RWPE2 (cell line): ENCODE measurements around the gene DYNC1I2.

Source experiments
- ATAC-seq: fragments of 200-7000 bp; cut with Tn5 transposase; 3 replicates; pipeline ENCODE4 v1.9.1; 2021; ENCODE audit warnings: low read depth
- DNase-seq: peaks from one replicate; pipeline ENCODE4 v3.0.0-alpha.2; 2020; ENCODE audit warnings: low spot score
- H3K27ac ChIP-seq: fragments of 450-650 bp; 2 replicates; pipeline ENCODE4 v1.5.1; 2017; ENCODE audit warnings: mild to moderate bottlenecking; ENCODE audit not compliant: poor library complexity, severe bottlenecking
- H3K27me3 ChIP-seq: fragments of 250-450 bp; sonication (Bioruptor Pico); 2 replicates; pipeline ENCODE4 v1.5.1; 2021; ENCODE audit warnings: mild to moderate bottlenecking, moderate library complexity; ENCODE audit not compliant: insufficient read depth, poor library complexity, severe bottlenecking
- H3K36me3 ChIP-seq: fragments of 250-450 bp; sonication (Bioruptor Pico); 2 replicates; pipeline ENCODE4 v1.5.1; 2020; ENCODE audit warnings: low read depth, mild to moderate bottlenecking, moderate library complexity
- H3K4me1 ChIP-seq: fragments of 250-450 bp; sonication (Bioruptor Pico); 2 replicates; pipeline ENCODE4 v1.5.1; 2021; ENCODE audit warnings: mild to moderate bottlenecking, moderate library complexity; ENCODE audit not compliant: insufficient read depth, poor library complexity, severe bottlenecking
- H3K4me3 ChIP-seq: fragments of 250-450 bp; sonication (Bioruptor Pico); 2 replicates; pipeline ENCODE4 v1.5.1; 2021; ENCODE audit warnings: mild to moderate bottlenecking, moderate library complexity; ENCODE audit not compliant: severe bottlenecking
- H3K9me3 ChIP-seq: fragments of 250-450 bp; sonication (Bioruptor Pico); 2 replicates; pipeline ENCODE4 v1.5.1; 2021; ENCODE audit warnings: mild to moderate bottlenecking, moderate library complexity; ENCODE audit not compliant: severe bottlenecking
- TF ChIP-seq, protein P1 (sequence below): fragments of 450-650 bp; IDR thresholded peaks from one replicate; pipeline ENCODE4 v1.5.1; 2017; ENCODE audit warnings: mild to moderate bottlenecking, moderate library complexity; ENCODE audit not compliant: poor library complexity, severe bottlenecking

The DYNC1I2 gene

DNA sequence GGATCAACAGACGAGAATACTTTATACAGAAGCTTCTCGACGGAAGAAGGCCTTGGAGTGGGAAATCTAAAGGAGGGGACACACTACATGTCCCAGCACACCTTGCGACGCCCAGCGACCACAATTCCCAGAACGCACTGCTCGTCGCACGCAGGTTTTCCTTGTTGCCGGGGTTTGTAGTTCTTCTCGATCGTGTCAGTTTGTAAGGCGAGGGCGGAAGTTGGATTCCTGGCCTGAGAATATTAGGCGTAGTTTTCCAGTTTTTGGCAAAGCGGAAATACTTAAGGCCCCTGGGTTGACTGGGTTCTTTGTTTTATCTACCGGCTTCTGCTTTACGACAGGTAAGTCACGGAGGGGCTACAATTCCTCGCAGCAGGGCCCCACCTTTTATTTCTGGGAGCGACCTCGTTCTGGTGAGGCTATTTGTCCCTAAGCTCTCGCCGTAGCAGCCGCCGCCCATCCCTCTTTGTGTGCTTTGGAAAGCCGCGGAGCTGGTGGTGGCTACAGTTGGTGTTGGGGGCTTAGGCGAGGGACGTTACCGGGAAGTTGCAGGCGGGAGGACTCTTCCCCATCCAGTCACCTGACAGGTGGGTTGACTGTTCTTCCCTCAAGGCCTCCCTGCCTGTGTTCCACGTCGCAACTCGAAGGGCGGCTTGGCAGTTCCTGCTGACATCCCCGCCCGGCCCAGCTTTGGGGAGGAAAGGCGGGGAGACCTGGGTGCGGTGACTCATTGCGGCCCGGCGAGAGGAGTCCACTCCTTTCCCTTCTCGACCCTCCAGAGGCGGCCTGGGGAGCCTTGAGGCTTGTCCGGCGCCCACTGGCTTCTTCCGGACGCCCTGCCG lies at the start of gene DYNC1I2:
Gene DYNC1I2 (plus strand): TSS at position 183 of the 842 bp plus-strand sequence. CDS start 2,687 bp downstream, outside the sequence.
- no peaks in the 10 kb centered on the region for H3K27me3 ChIP-seq
- no peaks in the 10 kb centered on the region for H3K9me3 ChIP-seq
- ATAC-seq, result peak; percentile 92
- DNase-seq, result peak; percentile 91
- H3K4me1 ChIP-seq, result peaks cover 4% of the 10 kb centered on the region
- H3K27ac ChIP-seq, result peak within 1 kb of the TSS; percentile 80
- TF ChIP-seq, protein P1, sequence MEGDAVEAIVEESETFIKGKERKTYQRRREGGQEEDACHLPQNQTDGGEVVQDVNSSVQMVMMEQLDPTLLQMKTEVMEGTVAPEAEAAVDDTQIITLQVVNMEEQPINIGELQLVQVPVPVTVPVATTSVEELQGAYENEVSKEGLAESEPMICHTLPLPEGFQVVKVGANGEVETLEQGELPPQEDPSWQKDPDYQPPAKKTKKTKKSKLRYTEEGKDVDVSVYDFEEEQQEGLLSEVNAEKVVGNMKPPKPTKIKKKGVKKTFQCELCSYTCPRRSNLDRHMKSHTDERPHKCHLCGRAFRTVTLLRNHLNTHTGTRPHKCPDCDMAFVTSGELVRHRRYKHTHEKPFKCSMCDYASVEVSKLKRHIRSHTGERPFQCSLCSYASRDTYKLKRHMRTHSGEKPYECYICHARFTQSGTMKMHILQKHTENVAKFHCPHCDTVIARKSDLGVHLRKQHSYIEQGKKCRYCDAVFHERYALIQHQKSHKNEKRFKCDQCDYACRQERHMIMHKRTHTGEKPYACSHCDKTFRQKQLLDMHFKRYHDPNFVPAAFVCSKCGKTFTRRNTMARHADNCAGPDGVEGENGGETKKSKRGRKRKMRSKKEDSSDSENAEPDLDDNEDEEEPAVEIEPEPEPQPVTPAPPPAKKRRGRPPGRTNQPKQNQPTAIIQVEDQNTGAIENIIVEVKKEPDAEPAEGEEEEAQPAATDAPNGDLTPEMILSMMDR, result no peak
- peaks cover 25% of the 10 kb centered on the region for H3K36me3 ChIP-seq
- H3K4me3 ChIP-seq, result peak within 1 kb of the TSS; percentile 83

DNA sequence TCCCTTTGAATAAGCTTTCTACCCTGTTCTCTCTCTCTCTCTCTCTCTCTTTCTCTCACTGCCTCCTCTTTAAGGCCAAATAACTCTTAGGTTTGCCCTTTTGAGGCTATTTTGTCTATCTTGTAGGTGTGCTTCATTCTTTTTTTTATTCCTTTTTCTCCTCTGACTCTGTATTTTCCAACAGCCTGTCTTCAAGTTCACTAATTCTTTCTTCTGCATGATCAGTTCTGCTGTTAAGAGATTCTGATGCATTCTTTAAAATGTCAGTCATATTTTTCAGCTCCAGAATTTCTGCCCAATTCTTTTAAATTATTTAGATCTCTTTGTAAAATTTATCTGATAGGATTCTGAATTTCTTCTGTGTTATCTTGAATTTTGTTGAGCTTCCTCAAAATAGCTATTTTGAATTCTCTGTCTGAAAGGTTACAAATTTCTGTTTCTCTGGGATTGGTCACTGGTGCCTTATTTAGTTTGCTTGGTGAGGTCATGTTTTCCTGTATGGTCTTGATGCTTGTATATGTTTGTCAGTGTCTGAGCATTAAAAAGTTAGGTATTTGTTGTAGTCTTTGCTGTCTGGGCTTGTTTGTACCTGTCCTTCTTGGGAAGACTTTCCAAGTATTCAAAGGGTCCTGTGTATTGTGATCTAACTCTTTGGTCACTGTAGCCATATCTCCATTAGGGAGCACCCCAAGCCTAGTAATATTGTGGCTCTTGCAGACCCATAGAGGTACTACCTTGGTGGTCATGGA lies 35.4 kb upstream of the DYNC1I2 start:
- H3K9me3 ChIP-seq, result peaks cover 4% of the 10 kb centered on the region
- ATAC-seq (no peak), DNase-seq (no peak)
- no peak overlapping the region for H3K27ac ChIP-seq
- H3K4me1 ChIP-seq, result no peaks in the 10 kb centered on the region
- H3K36me3 ChIP-seq, result no peaks in the 10 kb centered on the region
- no peak overlapping the region for H3K4me3 ChIP-seq
- H3K27me3 ChIP-seq, result no peaks in the 10 kb centered on the region
- TF ChIP-seq, protein P1, result no peak

DNA sequence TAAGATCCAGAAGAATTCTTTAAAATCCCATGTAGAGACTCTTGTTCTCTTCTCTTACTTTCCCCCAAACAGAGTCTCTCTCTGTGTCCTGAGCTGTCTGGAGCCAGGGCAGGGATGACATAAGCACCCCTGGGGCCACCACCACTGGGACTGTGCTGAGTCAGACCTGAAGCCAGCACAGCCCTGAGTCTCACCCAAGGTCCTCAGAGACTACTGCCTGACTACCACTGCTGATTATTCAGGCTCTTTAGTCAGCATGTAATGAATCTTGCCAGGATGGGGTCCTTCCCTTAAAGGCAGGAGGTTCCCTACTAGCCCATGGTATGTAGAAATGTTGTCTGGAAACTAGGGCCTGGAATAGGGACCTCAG lies 34.9 kb upstream of the DYNC1I2 start:
- DNase-seq (no peak), ATAC-seq (peak; percentile 53)
- no peak overlapping the region for H3K4me3 ChIP-seq
- TF ChIP-seq, protein P1, result no peak
- no peak overlapping the region for H3K27ac ChIP-seq
- no peaks in the 10 kb centered on the region for H3K4me1 ChIP-seq
- H3K27me3 ChIP-seq, result no peaks in the 10 kb centered on the region
- H3K36me3 ChIP-seq, result no peaks in the 10 kb centered on the region
- H3K9me3 ChIP-seq, result peaks cover 4% of the 10 kb centered on the region

DNA sequence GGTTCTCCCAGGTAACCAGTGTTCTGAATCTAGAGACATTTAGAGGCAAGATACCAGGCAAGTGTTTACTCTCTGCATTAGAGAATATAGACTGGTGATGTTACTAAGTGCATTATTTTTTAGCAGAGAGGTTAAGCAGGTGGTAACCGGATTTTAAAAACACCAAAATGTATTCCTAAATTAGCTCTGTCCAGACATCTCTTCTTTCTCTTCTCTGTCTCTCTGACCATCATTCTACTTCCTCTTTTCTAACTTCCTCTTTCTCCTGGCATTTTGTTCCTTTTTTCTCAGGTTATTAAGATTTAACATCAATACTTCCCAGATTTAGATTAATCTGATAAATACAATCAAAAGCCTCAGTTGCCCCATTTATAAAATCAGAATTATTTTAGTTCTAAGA lies 31.7 kb upstream of the DYNC1I2 start:
- Histone ChIP-seq H3K27me3 (peaks cover 3% of the 10 kb centered on the region), H3K36me3 (no peaks in the 10 kb centered on the region), H3K4me3 (no peak overlapping the region), H3K4me1 (no peaks in the 10 kb centered on the region), H3K9me3 (peaks cover 4% of the 10 kb centered on the region), H3K27ac (no peak overlapping the region)
- DNase-seq, result no peak
- TF ChIP-seq, protein P1, result no peak
- ATAC-seq, result no peak
